KOPT-K1 (cell line): ENCODE data around the gene CABYR.

Experiments used
- H3K27ac ChIP-seq: fragments of 200-600 bp; sonication (generic); 2 replicates; pipeline ENCODE4 v1.5.1; 2016; ENCODE audit warnings: antibody characterized with exemption, mild to moderate bottlenecking, low read depth, low read length; ENCODE audit not compliant: poor library complexity, severe bottlenecking
- H3K36me3 ChIP-seq: fragments of 200-600 bp; sonication (generic); 2 replicates; pipeline ENCODE4 v1.5.1; 2017; ENCODE audit warnings: antibody characterized with exemption, mild to moderate bottlenecking, low read length, moderate library complexity; ENCODE audit not compliant: insufficient read depth
- H3K9me3 ChIP-seq: fragments of 200-600 bp; sonication (generic); 2 replicates; pipeline ENCODE4 v1.5.1; 2017; ENCODE audit warnings: antibody characterized with exemption, low read length, mild to moderate bottlenecking; ENCODE audit not compliant: insufficient read depth, poor library complexity, severe bottlenecking

The CABYR gene

DNA sequence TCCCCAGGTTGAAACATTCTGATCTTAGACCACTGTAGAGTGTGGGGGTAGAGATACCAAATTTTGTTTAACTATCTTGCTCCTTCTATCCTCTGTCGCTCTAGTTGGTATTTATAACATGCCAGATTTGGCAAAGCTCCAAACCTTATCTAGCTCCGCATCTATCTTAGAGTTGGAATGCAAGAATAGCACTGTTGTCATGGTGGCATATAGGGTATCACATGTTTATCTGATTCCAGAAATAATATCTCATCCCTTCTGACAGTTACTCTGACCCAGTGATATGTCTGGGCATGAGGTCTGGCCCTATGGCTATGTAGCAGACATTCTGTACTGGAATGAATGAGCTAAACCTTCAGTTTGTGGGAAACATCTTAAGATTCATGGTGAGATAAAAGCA is 51.7 kb downstream of the CABYR start:
- H3K36me3 ChIP-seq, result no peaks in the 10 kb centered on the region
- H3K27ac ChIP-seq, result no peak overlapping the region
- H3K9me3 ChIP-seq, result no peaks in the 10 kb centered on the region

- Histone ChIP-seq H3K36me3 (no peaks in the 10 kb centered on the region), H3K27ac (no peak overlapping the region), H3K9me3 (no peaks in the 10 kb centered on the region)
These were observed 56.6 kb downstream of the CABYR start for GRCh38 chr18:24195296-24196053.

- no peaks in the 10 kb centered on the region for H3K9me3 ChIP-seq
These were observed 57.9 kb downstream of the CABYR start for GRCh38 chr18:24196764-24197163.

DNA sequence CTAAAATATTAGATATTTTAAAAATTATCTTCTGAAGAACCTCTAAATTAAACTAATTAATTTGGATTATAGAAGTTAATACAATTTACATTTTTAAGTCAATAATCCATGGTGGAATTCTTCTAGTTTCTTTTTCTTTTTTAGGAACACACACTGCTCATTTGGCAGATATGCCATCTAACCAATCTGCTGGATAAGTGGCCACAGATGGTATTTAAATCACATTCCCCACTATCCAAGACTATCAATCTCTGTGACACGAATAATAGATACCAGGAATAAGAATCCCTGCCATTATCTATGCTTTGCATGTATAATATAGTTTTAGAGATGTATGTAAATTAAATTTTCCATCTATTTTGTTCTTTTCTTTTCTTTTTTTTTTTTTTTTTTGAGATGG is 58.5 kb downstream of the CABYR start:
- no peaks in the 10 kb centered on the region for H3K36me3 ChIP-seq
- no peaks in the 10 kb centered on the region for H3K9me3 ChIP-seq
- H3K27ac ChIP-seq, result no peak overlapping the region

More at GRCh38 chr18:24196764-24197163, 57.9 kb downstream of the CABYR start:
- H3K27ac ChIP-seq, result no peak overlapping the region
- H3K36me3 ChIP-seq, result no peaks in the 10 kb centered on the region

DNA sequence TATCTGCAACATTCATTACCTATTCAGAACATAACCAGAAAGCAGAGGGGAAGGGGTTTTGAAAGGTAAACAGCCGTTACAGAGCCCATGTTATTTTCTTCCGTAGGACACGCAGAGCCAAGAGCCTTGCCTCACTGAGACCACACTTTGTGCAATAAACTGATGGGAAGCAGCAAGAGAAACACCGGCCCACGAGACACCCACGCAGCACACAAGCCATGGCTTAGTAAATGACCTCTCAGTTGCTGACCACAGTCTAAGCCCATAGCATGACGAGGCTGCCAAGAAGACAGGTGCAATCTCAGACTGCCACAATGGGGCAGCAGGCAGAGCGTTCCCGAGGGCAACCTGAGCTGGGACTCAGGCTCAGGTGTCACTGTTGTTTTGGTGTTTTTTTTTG is 59.6 kb downstream of the CABYR start:
- H3K36me3 ChIP-seq, result no peaks in the 10 kb centered on the region
- no peak overlapping the region for H3K27ac ChIP-seq

GRCh38 chr18:24199372-24199962 is 60.6 kb downstream of the CABYR start:
- Histone ChIP-seq H3K27ac (no peak overlapping the region), H3K36me3 (no peaks in the 10 kb centered on the region), H3K9me3 (no peaks in the 10 kb centered on the region)

More for the DNA sequence above, 59.6 kb downstream of the CABYR start:
- H3K9me3 ChIP-seq, result no peaks in the 10 kb centered on the region

DNA sequence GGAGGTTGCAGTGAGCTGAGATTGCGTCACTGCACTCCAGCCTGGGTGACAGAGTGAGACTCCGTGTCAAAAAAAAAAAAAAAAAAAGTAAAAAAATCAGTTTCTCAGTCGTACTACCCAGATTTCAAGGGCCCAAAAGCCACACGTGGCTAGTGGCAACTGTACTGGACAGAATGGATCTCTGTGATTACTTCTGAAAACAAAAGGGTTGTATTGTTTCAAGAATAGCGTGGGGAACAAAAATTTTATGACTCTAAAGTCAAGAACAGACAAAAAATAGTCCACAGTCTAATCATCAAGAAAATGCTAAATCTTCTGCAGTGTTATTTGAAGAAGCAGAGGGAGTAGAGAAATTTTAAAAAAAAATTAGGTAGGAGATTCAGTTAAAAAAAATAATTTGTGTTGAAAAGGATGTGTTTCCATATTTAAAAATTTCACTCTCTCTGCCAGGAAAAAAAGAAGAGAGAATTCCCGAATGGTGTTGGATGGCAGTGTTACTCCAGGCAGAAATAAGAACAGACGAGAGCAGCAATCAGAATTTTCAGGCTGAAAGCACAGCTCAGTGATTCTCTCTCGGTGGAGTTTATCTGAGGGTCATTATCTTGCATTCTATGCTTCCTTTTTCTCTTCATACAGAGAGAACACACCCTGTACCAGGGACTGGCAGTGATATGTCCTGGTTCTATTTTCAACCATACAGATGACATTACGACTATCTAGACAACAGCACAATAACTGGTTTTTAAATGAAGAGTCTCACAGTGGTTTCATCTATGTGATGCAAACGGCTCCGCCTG is 61.8 kb downstream of the CABYR start:
- no peaks in the 10 kb centered on the region for H3K36me3 ChIP-seq
- H3K9me3 ChIP-seq, result no peaks in the 10 kb centered on the region
- H3K27ac ChIP-seq, result no peak overlapping the region

- Histone ChIP-seq H3K9me3 (no peaks in the 10 kb centered on the region), H3K36me3 (no peaks in the 10 kb centered on the region), H3K27ac (no peak overlapping the region)
These were observed 63.1 kb downstream of the CABYR start for GRCh38 chr18:24201699-24202687.

GRCh38 chr18:24204904-24205303 is 66.0 kb downstream of the CABYR start:
- H3K36me3 ChIP-seq, result no peaks in the 10 kb centered on the region
- no peak overlapping the region for H3K27ac ChIP-seq
- H3K9me3 ChIP-seq, result no peaks in the 10 kb centered on the region

GRCh38 chr18:24208270-24209035 is 69.6 kb downstream of the CABYR start:
- Histone ChIP-seq H3K27ac (no peak overlapping the region), H3K9me3 (no peaks in the 10 kb centered on the region), H3K36me3 (no peaks in the 10 kb centered on the region)

GRCh38 chr18:24209558-24209957 is 70.7 kb downstream of the CABYR start:
- Histone ChIP-seq H3K27ac (no peak overlapping the region), H3K36me3 (no peaks in the 10 kb centered on the region), H3K9me3 (no peaks in the 10 kb centered on the region)
